K562 (cell line): Measurements from ENCODE around the gene ADK. TPM values are rescaled to one million over a fixed set of nuclear protein-coding genes. Genes with fewer than 3 reads are reported as not detected.

Experiments used
- ATAC-seq: fragments of 200-7000 bp; cut with Tn5 transposase; 3 replicates; pipeline ENCODE4 v1.9.1; 2020; ENCODE audit warnings: moderate library complexity
- BruUV-seq: library from RNA; stranded (reverse); fragments of 400-500 nt; replicated peaks from 2 replicates; lab custom pipeline; 2021; lab: Mats Ljungman, UMichigan
- CTCF ChIA-PET: fragments of 300-600 bp; formaldehyde crosslinking; extraction: SDS; loops from one replicate; lab custom pipeline; 2021; ENCODE audit warnings: low intra/inter-chr PET ratio; lab: Yijun Ruan, JAX
- POLR2A ChIA-PET: fragments of 300-600, 350-650 bp; sonication (Branson Sonifier 250); formaldehyde crosslinking; extraction: SDS; loops from one replicate; lab custom pipeline; 2021; ENCODE audit warnings: antibody characterized with exemption, inconsistent platforms; lab: Yijun Ruan, JAX
- DNase-seq, 4 experiments: peaks; one replicate each; pipeline versions ENCODE4 v3.0.0 to v3.0.0-alpha.2; 2011 to 2018; ENCODE audit warnings: low spot score in 3 of 4, mixed read lengths in 3 of 4; ENCODE audit errors: extremely low read depth in 1 of 4
- FAIRE-seq: peaks from 2 replicates; lab custom pipeline; 2011; peaks lifted over from hg19 to GRCh38; lab: Jason Lieb, UNC
- H2AFZ ChIP-seq: 2 replicates; pipeline ENCODE4 v1.6.0; 2011; ENCODE audit warnings: low read depth, low read length, control low read depth, inconsistent platforms
- H3K27ac ChIP-seq: fragments of 200-600 bp; 3 replicates; pipeline ENCODE4 v1.8.0; 2011; ENCODE audit warnings: low read depth, mild to moderate bottlenecking, control low read depth, inconsistent platforms, low read length, moderate library complexity, mixed read lengths; ENCODE audit errors: extremely low read depth
- H3K27me3 ChIP-seq, 2 experiments: fragments of 300-600 bp in 1 of 2; 2 replicates in 1 of 2; 3 replicates in 1 of 2; pipeline versions ENCODE4 v1.6.0 to v1.8.0; 2011; ENCODE audit warnings: inconsistent platforms in 2 of 2, low read length in 2 of 2, mild to moderate bottlenecking in 1 of 2, mixed read lengths in 1 of 2, moderate library complexity in 1 of 2; ENCODE audit not compliant: control insufficient read depth in 2 of 2, insufficient read depth in 2 of 2
- H3K36me3 ChIP-seq: fragments of 300-600 bp; 3 replicates; pipeline ENCODE4 v1.8.0; 2011; ENCODE audit warnings: mild to moderate bottlenecking, low read length, inconsistent platforms; ENCODE audit not compliant: control insufficient read depth, insufficient read depth
- H3K4me1 ChIP-seq, 2 experiments: fragments of 200-600 bp in 1 of 2; replicated peaks in 1 of 2; 2 replicates in 1 of 2; 3 replicates in 1 of 2; pipeline versions ENCODE4 v1.5.1 to v1.8.0; 2011; ENCODE audit warnings: inconsistent platforms in 2 of 2, low read length in 2 of 2, mild to moderate bottlenecking in 1 of 2, mixed read lengths in 1 of 2, moderate library complexity in 1 of 2; ENCODE audit not compliant: control insufficient read depth in 2 of 2, insufficient read depth in 2 of 2
- H3K4me2 ChIP-seq: 2 replicates; pipeline ENCODE4 v1.6.1; 2011; ENCODE audit warnings: low read length, control low read depth, inconsistent platforms, mixed read lengths; ENCODE audit not compliant: insufficient read depth
- H3K4me3 ChIP-seq: fragments of 200-600 bp; sonication (generic), shearing (Covaris generic); 2 replicates; pipeline ENCODE4 v1.5.1; 2016; ENCODE audit warnings: control low read depth, inconsistent platforms
- H3K79me2 ChIP-seq: fragments of 200-600 bp; 3 replicates; pipeline ENCODE4 v1.8.0; 2011; ENCODE audit warnings: low read length, inconsistent platforms; ENCODE audit not compliant: control insufficient read depth, insufficient read depth
- H3K9ac ChIP-seq, 2 experiments: 2 replicates each; pipeline versions ENCODE4 v1.6.0 to v1.6.1; 2011; ENCODE audit warnings: low read depth in 2 of 2, low read length in 2 of 2, control low read depth in 1 of 2, inconsistent platforms in 1 of 2, mild to moderate bottlenecking in 1 of 2, mixed read lengths in 1 of 2; ENCODE audit not compliant: insufficient read depth in 1 of 2
- H3K9me1 ChIP-seq: one replicate; pipeline ENCODE4 v1.6.0; 2011; ENCODE audit warnings: inconsistent platforms, mild to moderate bottlenecking, low read length, moderate library complexity; ENCODE audit not compliant: control insufficient read depth, insufficient read depth
- H3K9me3 ChIP-seq: replicated peaks from 2 replicates; pipeline ENCODE4 v1.5.1; 2011; ENCODE audit warnings: low read depth, low read length, inconsistent platforms; ENCODE audit not compliant: control insufficient read depth, insufficient read depth
- H4K20me1 ChIP-seq: replicated peaks from 2 replicates; pipeline ENCODE4 v1.6.1; 2011; ENCODE audit warnings: low read length, inconsistent platforms, mixed read lengths; ENCODE audit not compliant: control insufficient read depth, insufficient read depth
- ATF3 ChIP-seq, 2 experiments: fragments of 450-650 bp in 1 of 2; sonication (generic) in 1 of 2; formaldehyde crosslinking in 1 of 2; IDR thresholded peaks in 1 of 2; conservative IDR thresholded peaks in 1 of 2; 2 replicates each; pipeline versions ENCODE4 v1.6.1 to v1.8.1; 2016 to 2023; ENCODE audit warnings: mild to moderate bottlenecking in 2 of 2, moderate library complexity in 2 of 2, inconsistent platforms in 1 of 2, missing genetic modification reagents in 1 of 2
- CAMTA2 ChIP-seq: fragments of 250-450 bp; sonication (Bioruptor Pico); conservative IDR thresholded peaks from 2 replicates; pipeline ENCODE4 v1.5.1; 2022
- CBX2 ChIP-seq: fragments of 200-600 bp; sonication (generic); IDR thresholded peaks from one replicate; pipeline ENCODE4 v1.6.1; 2012; ENCODE audit warnings: mild to moderate bottlenecking, low read length, inconsistent platforms; ENCODE audit not compliant: insufficient read depth, poor library complexity, severe bottlenecking
- CEBPG ChIP-seq, 3 experiments: fragments of 200-800 bp in 1 of 3; sonication (Bioruptor generic) in 1 of 3; sonication (generic) in 1 of 3; formaldehyde crosslinking in 1 of 3; IDR thresholded peaks in 2 of 3; conservative IDR thresholded peaks in 1 of 3; 2 replicates each; pipeline versions ENCODE4 v1.6.1 to v1.8.0; 2016 to 2022; ENCODE audit warnings: missing compliant biosample characterization in 2 of 3, missing genetic modification characterization in 2 of 3, mild to moderate bottlenecking in 1 of 3, missing genetic modification reagents in 1 of 3
- ESRRA ChIP-seq: fragments of 450-650 bp; IDR thresholded peaks from 2 replicates; pipeline ENCODE4 v1.6.1; 2014; ENCODE audit warnings: low read depth, mild to moderate bottlenecking, moderate library complexity, borderline replicate concordance
- HMG20B ChIP-seq: fragments of 250-450 bp; sonication (Bioruptor Pico); IDR thresholded peaks from 2 replicates; pipeline ENCODE4 v1.5.0; 2021; ENCODE audit warnings: mild to moderate bottlenecking
- KAT8 ChIP-seq: fragments of 450-650 bp; IDR thresholded peaks from 2 replicates; pipeline ENCODE4 v1.6.1; 2016; ENCODE audit warnings: low read depth, mild to moderate bottlenecking
- MAZ ChIP-seq, 2 experiments: fragments of 450-650 bp in 1 of 2; sonication (generic) in 1 of 2; formaldehyde crosslinking; IDR thresholded peaks in 1 of 2; conservative IDR thresholded peaks in 1 of 2; 2 replicates each; pipeline versions ENCODE4 v1.4.0 to v1.5.0; 2020; ENCODE audit warnings: mild to moderate bottlenecking in 1 of 2, missing genetic modification reagents in 1 of 2
- NBN ChIP-seq: fragments of 450-650 bp; IDR thresholded peaks from 2 replicates; pipeline ENCODE4 v1.6.1; 2016; ENCODE audit warnings: low read depth, mild to moderate bottlenecking
- NCOR1 ChIP-seq: fragments of 450-650 bp; IDR thresholded peaks from 2 replicates; pipeline ENCODE4 v1.6.1; 2016; ENCODE audit warnings: mild to moderate bottlenecking, moderate library complexity
- NR2F6 ChIP-seq: fragments of 450-650 bp; formaldehyde crosslinking; IDR thresholded peaks from 2 replicates; pipeline ENCODE4 v1.4.0; 2020; ENCODE audit warnings: mild to moderate bottlenecking
- POLR3A ChIP-seq: IDR thresholded peaks from 2 replicates; pipeline ENCODE4 v1.6.1; 2011; ENCODE audit warnings: borderline replicate concordance, mild to moderate bottlenecking, moderate library complexity; ENCODE audit not compliant: insufficient read length, insufficient read depth; ENCODE audit errors: extremely low read depth
- THRB ChIP-seq: fragments of 450-650 bp; formaldehyde crosslinking; conservative IDR thresholded peaks from 2 replicates; pipeline ENCODE4 v1.4.0; 2022; ENCODE audit warnings: mild to moderate bottlenecking, missing genetic modification characterization
- USF1 ChIP-seq: sonication (generic); formaldehyde crosslinking; IDR thresholded peaks from 2 replicates; pipeline ENCODE4 v1.9.0; 2022; ENCODE audit warnings: mild to moderate bottlenecking, missing genetic modification reagents
- ZNF124 ChIP-seq: sonication (generic); formaldehyde crosslinking; IDR thresholded peaks from 2 replicates; pipeline ENCODE4 v1.8.1; 2022; ENCODE audit warnings: missing genetic modification reagents
- ZNF143 ChIP-seq: sonication (generic); formaldehyde crosslinking; IDR thresholded peaks from 2 replicates; pipeline ENCODE4 v1.9.0; 2022; ENCODE audit warnings: mild to moderate bottlenecking, missing genetic modification reagents
- ZNF212 ChIP-seq: fragments of 450-650 bp; formaldehyde crosslinking; IDR thresholded peaks from 2 replicates; pipeline ENCODE4 v1.4.0; 2020; ENCODE audit warnings: mild to moderate bottlenecking
- ZNF23 ChIP-seq: fragments of 250-450 bp; sonication (Bioruptor Pico); IDR thresholded peaks from 2 replicates; pipeline ENCODE4 v1.4.0; 2020; ENCODE audit warnings: mild to moderate bottlenecking
- ZNF561 ChIP-seq: fragments of 450-650 bp; formaldehyde crosslinking; conservative IDR thresholded peaks from 2 replicates; pipeline ENCODE4 v1.4.0; 2020; ENCODE audit warnings: mild to moderate bottlenecking, moderate library complexity
- WGBS: fragments of 100-300 bp; shearing (Covaris generic); methylation state at CpG from one replicate; pipeline ENCODE4 v1.1.6; 2016; ENCODE audit warnings: low coverage, mixed read lengths; ENCODE audit not compliant: insufficient coverage; ENCODE audit errors: missing lambda C conversion rate; 5-methylcytosine and 5-hydroxymethylcytosine counted together
- in situ Hi-C: fragments of 300-500 bp; cut with MboI; formaldehyde crosslinking; loops from 4 replicates; pipeline ENCODE4 v1.15.0; 2018; ENCODE audit warnings: inconsistent platforms, mixed read lengths
- intact Hi-C: fragments of 100-400 bp; cut with micrococcal nuclease; formaldehyde crosslinking; loops from 2 replicates; pipeline ENCODE4 v1.14.2; 2022
- polyA plus RNA-seq, 8 experiments: library from polyadenylated mRNA; depleted of rRNA in 4 of 8; stranded (reverse) in 5 of 8; unstranded in 3 of 8; fragments of >200 nt; fragmentation: Nextera tagmentation in 2 of 8; fragmentation: Illumina TruSeq in 1 of 8; extraction: Ambion mirVana in 2 of 8; extraction: Trizol in 1 of 8; gene quantifications; 2 replicates each; pipeline versions ENCODE4 v1.2.1 to v1.2.3, GENCODE V29; 2011 to 2014; ENCODE audit warnings: inconsistent platforms in 1 of 8, missing spikeins in 1 of 8
- total RNA-seq, 7 experiments: library from RNA; depleted of rRNA in 6 of 7; stranded (reverse); fragments of >200 nt in 6 of 7; fragmentation: Illumina TruSeq in 2 of 7; extraction: Trizol in 2 of 7; gene quantifications; 2 replicates each; pipeline versions ENCODE4 v1.2.1 to v1.2.3, GENCODE V29; 2011 to 2021; ENCODE audit warnings: low replicate concordance in 1 of 7

Gene ADK
- total and polyA plus RNA-seq, 9 of the 15 experiments (the other 6 are each of a cell fraction or from before 2014, with no cell fraction given), result 54.2 to 97.8 (median 73.6) TPM

GRCh38 chr10:74419491-74419951 lies 268.5 kb downstream of the ADK start:
- BruUV-seq, result no TSS peak
- H3K4me1 ChIP-seq, result peaks cover 4 to 15% of the 10 kb centered on the region in 2 experiments; a peak in 3 of 5 replicates
- no peak overlapping the region; the same call in 2 of the 3 replicates for H3K27ac ChIP-seq
- 30% methylated on average over 1 of the region's 1 CpG for WGBS
- H3K4me3 ChIP-seq, result no peak overlapping the region
- in situ Hi-C loops, result no loop called here
- no peak overlapping the region for H3K9ac ChIP-seq
- H3K36me3 ChIP-seq, result no peaks in the 10 kb centered on the region
- DNase-seq, result no peak
- CTCF ChIA-PET, result no interaction called here
- POLR2A ChIA-PET, result interaction anchor here (0.9 to 3.7 kb wide), 2 partner anchors 12 to 14 kb away, joined by 3 to 24 read pairs; no protein-coding TSS in a partner anchor
- no peak overlapping the region for H3K4me2 ChIP-seq
- intact Hi-C loops, result loop anchor here (10.0 kb wide), 1 partner anchor 605 kb away; no protein-coding TSS in a partner anchor
- ATAC-seq, result no peak
- no peaks in the 10 kb centered on the region for H3K9me1 ChIP-seq
- no peaks in the 10 kb centered on the region for H3K9me3 ChIP-seq
- H2AFZ ChIP-seq, result no peak overlapping the region
- no peaks in the 10 kb centered on the region for H4K20me1 ChIP-seq
- H3K79me2 ChIP-seq, result no peaks in the 10 kb centered on the region
- no peak for FAIRE-seq
- no peaks in the 10 kb centered on the region for H3K27me3 ChIP-seq
- no peak for TF ChIP-seq ZNF212 (CRISPR knock-in tag)
- peak; percentile 42 for TF ChIP-seq ATF3 (IDR thresholded peaks at IDR 0.05)
- no peak for TF ChIP-seq ATF3 (CRISPR knock-in tag; conservative IDR thresholded peaks at IDR 0.05)
- TF ChIP-seq CBX2, result no peak
- no peak for TF ChIP-seq NR2F6 (CRISPR knock-in tag)
- TF ChIP-seq THRB (CRISPR knock-in tag), result no peak
- TF ChIP-seq USF1, result no peak
- no peak for TF ChIP-seq ZNF23
- no peak for TF ChIP-seq MAZ (CRISPR knock-in tag; conservative IDR thresholded peaks at IDR 0.05 in 1 of 2, IDR thresholded peaks at IDR 0.05 in 1 of 2)
- no peak for TF ChIP-seq CEBPG (CRISPR knock-in tag; IDR thresholded peaks at IDR 0.05)
- peak; percentile 16 to 58; a peak in 2 of 4 replicates for TF ChIP-seq CEBPG (tag; conservative IDR thresholded peaks at IDR 0.05 in 1 of 2, IDR thresholded peaks at IDR 0.05 in 1 of 2)
- no peak for TF ChIP-seq ZNF561 (CRISPR knock-in tag)
- no peak for TF ChIP-seq CAMTA2
- TF ChIP-seq ZNF143 (CRISPR knock-in tag), result no peak
- no peak for TF ChIP-seq HMG20B (CRISPR knock-in tag)
- TF ChIP-seq ESRRA, result no peak
- TF ChIP-seq POLR3A, result no peak
- TF ChIP-seq NBN, result no peak
- TF ChIP-seq KAT8, result no peak
- 0 out of 2 replicates have a peak, but pooled peaks have one; percentile 15 for TF ChIP-seq NCOR1
- TF ChIP-seq ZNF124 (CRISPR knock-in tag), result no peak
